Measurements from ENCODE around the gene CDPF1.

CDPF1 gene

GRCh38 chr22:46250035-46250782 is at the start of gene CDPF1:
Gene CDPF1, minus strand, starts transcription at chr22:46250293. Its CDS starts 2,009 bp downstream, at chr22:46248284.
- DNase-seq (ENCODE audit: low read depth, low spot score): peak; percentile 94

GRCh38 chr22:46299101-46299500 is 49.0 kb upstream of the CDPF1 start:
- no peak for DNase-seq (ENCODE audit: low read depth, low spot score)

GRCh38 chr22:46297151-46297812 is 47.2 kb upstream of the CDPF1 start:
- peak; percentile 50 for DNase-seq (ENCODE audit: low read depth, low spot score)

- DNase-seq (ENCODE audit: low read depth, low spot score): peak; percentile 99
These were observed 46.4 kb upstream of the CDPF1 start, which contains the start of gene GTSE1 for GRCh38 chr22:46296257-46297150. Gene GTSE1, plus strand, starts transcription at chr22:46296870. Its CDS starts 531 bp downstream, at chr22:46297401.

GRCh38 chr22:46295277-46295971 is 45.3 kb upstream of the CDPF1 start:
- no peak for DNase-seq (ENCODE audit: low read depth, low spot score)

GRCh38 chr22:46294784-46295183 is 44.7 kb upstream of the CDPF1 start:
- no peak for DNase-seq (ENCODE audit: low read depth, low spot score)

- DNase-seq (ENCODE audit: low read depth, low spot score): peak; percentile 59
These were observed 43.6 kb upstream of the CDPF1 start for GRCh38 chr22:46293577-46294260.

- DNase-seq (ENCODE audit: low read depth, low spot score): no peak
These were observed 42.6 kb upstream of the CDPF1 start for GRCh38 chr22:46292732-46293131.

- DNase-seq (ENCODE audit: low read depth, low spot score): no peak
These were observed 42.1 kb upstream of the CDPF1 start for GRCh38 chr22:46292173-46292572.

GRCh38 chr22:46290843-46291785 is 41.0 kb upstream of the CDPF1 start:
- DNase-seq (ENCODE audit: low read depth, low spot score): no peak

GRCh38 chr22:46290121-46290842 is 40.2 kb upstream of the CDPF1 start:
- DNase-seq (ENCODE audit: low read depth, low spot score): no peak

- DNase-seq (ENCODE audit: low read depth, low spot score): no peak
These were observed 39.3 kb upstream of the CDPF1 start for GRCh38 chr22:46289244-46289891.

GRCh38 chr22:46288846-46289243 is 38.8 kb upstream of the CDPF1 start:
- no peak for DNase-seq (ENCODE audit: low read depth, low spot score)

GRCh38 chr22:46287873-46288751 is 38.0 kb upstream of the CDPF1 start:
- DNase-seq (ENCODE audit: low read depth, low spot score): no peak

GRCh38 chr22:46286941-46287872 is 37.1 kb upstream of the CDPF1 start:
- DNase-seq (ENCODE audit: low read depth, low spot score): no peak

GRCh38 chr22:46286006-46286405 is 35.9 kb upstream of the CDPF1 start:
- peak; percentile 74 for DNase-seq (ENCODE audit: low read depth, low spot score)
